ENCODE results near the gene RALGAPA2. TPM values are rescaled to one million over a fixed set of nuclear protein-coding genes. Genes with fewer than 3 reads are reported as not detected.

RALGAPA2 gene
- total RNA-seq, 1 donor from 2014 or later: 88.9 TPM

GRCh38 chr20:20427227-20427864 lies 285.1 kb downstream of the RALGAPA2 start:
- TF ChIP-seq CTCF (IDR thresholded peaks at IDR 0.05): no peak
- no peak overlapping the region for H3K27ac ChIP-seq
- H3K4me3 ChIP-seq: no peak overlapping the region
- no peaks in the 10 kb centered on the region for H3K9me3 ChIP-seq
- H3K27me3 ChIP-seq: no peaks in the 10 kb centered on the region
- intact Hi-C loops (cut with DNase I): no loop called here
- H3K36me3 ChIP-seq: peaks cover 16% of the 10 kb centered on the region
- no peaks in the 10 kb centered on the region for H3K4me1 ChIP-seq
- no peak for ATAC-seq
- no peak for DNase-seq

GRCh38 chr20:20426655-20426907 lies 285.9 kb downstream of the RALGAPA2 start:
- Histone ChIP-seq H3K4me1 (no peaks in the 10 kb centered on the region), H3K36me3 (peaks cover 16% of the 10 kb centered on the region), H3K27ac (no peak overlapping the region), H3K9me3 (no peaks in the 10 kb centered on the region), H3K27me3 (no peaks in the 10 kb centered on the region), H3K4me3 (no peak overlapping the region)
- ATAC-seq (no peak), DNase-seq (no peak)
- intact Hi-C loops (cut with DNase I): no loop called here
- no peak for TF ChIP-seq CTCF (IDR thresholded peaks at IDR 0.05)

- ATAC-seq: no peak
These were observed 286.4 kb downstream of the RALGAPA2 start for GRCh38 chr20:20425823-20426654.

GRCh38 chr20:20423117-20423516 lies 289.3 kb downstream of the RALGAPA2 start:
- intact Hi-C loops (cut with DNase I): no loop called here
- Histone ChIP-seq H3K36me3 (peaks cover 16% of the 10 kb centered on the region), H3K4me1 (no peaks in the 10 kb centered on the region), H3K9me3 (no peaks in the 10 kb centered on the region), H3K27me3 (no peaks in the 10 kb centered on the region), H3K4me3 (no peak overlapping the region), H3K27ac (no peak overlapping the region)
- ATAC-seq: no peak
- DNase-seq: no peak
- TF ChIP-seq CTCF (IDR thresholded peaks at IDR 0.05): no peak

More at GRCh38 chr20:20425823-20426654, 286.4 kb downstream of the RALGAPA2 start:
- TF ChIP-seq CTCF (IDR thresholded peaks at IDR 0.05): no peak
- Histone ChIP-seq H3K36me3 (peaks cover 16% of the 10 kb centered on the region), H3K9me3 (no peaks in the 10 kb centered on the region), H3K27ac (no peak overlapping the region), H3K4me3 (no peak overlapping the region), H3K4me1 (no peaks in the 10 kb centered on the region), H3K27me3 (no peaks in the 10 kb centered on the region)
- intact Hi-C loops (cut with DNase I): no loop called here
- no peak for DNase-seq

- Histone ChIP-seq H3K27me3 (no peaks in the 10 kb centered on the region), H3K36me3 (no peaks in the 10 kb centered on the region)
- no peak for ATAC-seq
These were observed 294.4 kb downstream of the RALGAPA2 start for GRCh38 chr20:20417876-20418676.

More at GRCh38 chr20:20417876-20418676, 294.4 kb downstream of the RALGAPA2 start:
- Histone ChIP-seq H3K4me1 (no peaks in the 10 kb centered on the region), H3K4me3 (no peak overlapping the region), H3K9me3 (no peaks in the 10 kb centered on the region), H3K27ac (no peak overlapping the region)
- no peak for TF ChIP-seq CTCF (IDR thresholded peaks at IDR 0.05)
- intact Hi-C loops (cut with DNase I): no loop called here
- DNase-seq: no peak
